Measurements from ENCODE around the gene RAPGEF1. TPM values are rescaled to one million over a fixed set of nuclear protein-coding genes. Genes with fewer than 3 reads are reported as not detected.

The RAPGEF1 gene
- total RNA-seq, 6 experiments from 2014 or later = 22.9 to 53.6 (median 30.2) TPM

GRCh38 chr9:131619680-131620079 lies 120.2 kb downstream of the RAPGEF1 start:
- DNase-seq (no peak), ATAC-seq (no peak)
- no peaks in the 10 kb centered on the region for H3K9me3 ChIP-seq
- H3K4me3 ChIP-seq = no peak overlapping the region
- peaks cover 0 to 23% (median 0%) of the 10 kb centered on the region in 4 donors for H3K4me1 ChIP-seq
- H3K36me3 ChIP-seq = peaks cover 0 to 26% (median 8%) of the 10 kb centered on the region in 4 donors
- intact Hi-C loops (cut with DNase I) = no loop called here
- no peak overlapping the region for H3K27ac ChIP-seq
- H3K27me3 ChIP-seq = no peaks in the 10 kb centered on the region
- 100% methylated on average over 3 of the region's 3 CpGs for WGBS (ENCODE audit: insufficient coverage, low coverage, low lambda C conversion rate, missing lambda C conversion rate)
- no peak for TF ChIP-seq POLR2A (IDR thresholded peaks at IDR 0.05)
- TF ChIP-seq, protein P1, sequence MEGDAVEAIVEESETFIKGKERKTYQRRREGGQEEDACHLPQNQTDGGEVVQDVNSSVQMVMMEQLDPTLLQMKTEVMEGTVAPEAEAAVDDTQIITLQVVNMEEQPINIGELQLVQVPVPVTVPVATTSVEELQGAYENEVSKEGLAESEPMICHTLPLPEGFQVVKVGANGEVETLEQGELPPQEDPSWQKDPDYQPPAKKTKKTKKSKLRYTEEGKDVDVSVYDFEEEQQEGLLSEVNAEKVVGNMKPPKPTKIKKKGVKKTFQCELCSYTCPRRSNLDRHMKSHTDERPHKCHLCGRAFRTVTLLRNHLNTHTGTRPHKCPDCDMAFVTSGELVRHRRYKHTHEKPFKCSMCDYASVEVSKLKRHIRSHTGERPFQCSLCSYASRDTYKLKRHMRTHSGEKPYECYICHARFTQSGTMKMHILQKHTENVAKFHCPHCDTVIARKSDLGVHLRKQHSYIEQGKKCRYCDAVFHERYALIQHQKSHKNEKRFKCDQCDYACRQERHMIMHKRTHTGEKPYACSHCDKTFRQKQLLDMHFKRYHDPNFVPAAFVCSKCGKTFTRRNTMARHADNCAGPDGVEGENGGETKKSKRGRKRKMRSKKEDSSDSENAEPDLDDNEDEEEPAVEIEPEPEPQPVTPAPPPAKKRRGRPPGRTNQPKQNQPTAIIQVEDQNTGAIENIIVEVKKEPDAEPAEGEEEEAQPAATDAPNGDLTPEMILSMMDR (IDR thresholded peaks at IDR 0.05) = no peak

- Histone ChIP-seq H3K4me3 (no peak overlapping the region), H3K9me3 (no peaks in the 10 kb centered on the region), H3K4me1 (peaks cover 0 to 22% (median 0%) of the 10 kb centered on the region in 4 donors), H3K27ac (no peak overlapping the region), H3K36me3 (peaks cover 0 to 26% (median 8%) of the 10 kb centered on the region in 4 donors), H3K27me3 (no peaks in the 10 kb centered on the region)
- TF ChIP-seq, protein P1 (IDR thresholded peaks at IDR 0.05) = no peak
- no peak for TF ChIP-seq POLR2A (IDR thresholded peaks at IDR 0.05)
- intact Hi-C loops (cut with DNase I) = no loop called here
- ATAC-seq = no peak
- 91% methylated on average over 8 of the region's 16 CpGs for WGBS (ENCODE audit: insufficient coverage, low coverage, low lambda C conversion rate, missing lambda C conversion rate)
- DNase-seq = peak in 1 of 3 donors; percentile 50
These were observed 121.1 kb downstream of the RAPGEF1 start for GRCh38 chr9:131618785-131619184.

DNA sequence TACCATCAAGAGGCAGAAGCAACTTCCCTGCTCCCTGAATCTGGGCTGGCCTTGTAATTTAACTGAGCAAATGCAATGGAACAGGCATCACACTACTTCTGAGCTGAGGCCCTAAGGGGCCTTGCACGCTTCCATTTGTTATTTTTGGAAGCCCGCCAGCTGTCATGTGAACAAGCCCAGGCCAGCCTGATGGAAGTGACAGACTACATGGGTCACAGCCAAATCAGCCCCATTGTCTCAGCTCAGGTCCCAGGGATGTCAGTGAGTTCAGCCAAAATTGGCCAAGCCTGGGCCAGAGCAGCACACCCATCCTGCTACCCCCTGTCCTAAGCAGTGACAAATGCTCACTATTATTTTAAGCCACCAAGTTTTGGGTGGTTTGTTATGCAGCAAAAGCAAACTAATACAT lies 121.8 kb downstream of the RAPGEF1 start:
- intact Hi-C loops (cut with DNase I) = no loop called here
- ATAC-seq = peak; percentile 47 to 76 (median 66)
- H3K27me3 ChIP-seq = no peaks in the 10 kb centered on the region
- peaks cover 0 to 26% (median 8%) of the 10 kb centered on the region in 4 donors for H3K36me3 ChIP-seq
- H3K9me3 ChIP-seq = no peaks in the 10 kb centered on the region
- peak; percentile 57 to 80 (median 76) for DNase-seq
- no peak overlapping the region for H3K4me3 ChIP-seq
- TF ChIP-seq POLR2A (IDR thresholded peaks at IDR 0.05) = no peak
- TF ChIP-seq, protein P1 (IDR thresholded peaks at IDR 0.05) = no peak
- H3K27ac ChIP-seq = peak overlapping the region in 1 of 3 donors; percentile 60
- H3K4me1 ChIP-seq = peaks cover 0 to 22% (median 0%) of the 10 kb centered on the region in 4 donors
- 17% methylated on average over 2 of the region's 2 CpGs for WGBS (ENCODE audit: insufficient coverage, low coverage, low lambda C conversion rate, missing lambda C conversion rate)

DNA sequence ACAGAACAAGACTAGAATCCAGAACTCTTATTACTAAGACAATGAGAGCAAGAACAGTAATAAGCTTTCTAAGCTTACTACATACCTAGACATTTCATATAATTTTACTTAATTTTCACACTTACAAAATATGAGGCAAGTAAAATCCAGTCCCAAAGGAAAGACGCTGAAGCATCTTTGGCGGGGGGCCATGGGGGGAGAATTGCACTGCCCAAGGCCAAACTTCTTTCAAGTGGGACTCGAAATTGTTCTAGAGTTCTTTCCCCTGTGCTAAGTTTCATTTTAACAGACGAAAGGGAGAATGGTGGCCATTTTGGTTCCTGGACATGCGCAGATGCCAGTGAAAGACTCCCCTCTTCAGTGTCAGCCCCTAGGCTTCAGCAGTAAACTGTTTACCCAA lies 122.3 kb downstream of the RAPGEF1 start:
- intact Hi-C loops (cut with DNase I) = no loop called here
- H3K9me3 ChIP-seq = no peaks in the 10 kb centered on the region
- ATAC-seq = no peak
- no peak for TF ChIP-seq POLR2A (IDR thresholded peaks at IDR 0.05)
- TF ChIP-seq, protein P1 (IDR thresholded peaks at IDR 0.05) = no peak
- 97% methylated on average over 3 of the region's 5 CpGs for WGBS (ENCODE audit: insufficient coverage, low coverage, low lambda C conversion rate, missing lambda C conversion rate)
- peak overlapping the region in 1 of 3 donors; percentile 60 for H3K27ac ChIP-seq
- no peaks in the 10 kb centered on the region for H3K27me3 ChIP-seq
- no peak overlapping the region for H3K4me3 ChIP-seq
- peaks cover 0 to 26% (median 8%) of the 10 kb centered on the region in 4 donors for H3K36me3 ChIP-seq
- H3K4me1 ChIP-seq = peaks cover 0 to 22% (median 0%) of the 10 kb centered on the region in 4 donors
- no peak for DNase-seq
